ENCODE data around the gene NKAP. TPM values are rescaled to one million over a fixed set of nuclear protein-coding genes. Genes with fewer than 3 reads are reported as not detected.
"Not testable (repeated sequence)": the region's sequence is repeated elsewhere in the genome, so short reads cannot be mapped to it uniquely, and the experiment has no call there.

Gene NKAP
- total RNA-seq, 1 donor from 2014 or later: 9.3 TPM

GRCh38 chrX:119970574-119970973 is 27.0 kb upstream of the NKAP start:
- H3K4me3 Mint-ChIP-seq: no peak overlapping the region
- DNase-seq (ENCODE audit: low spot score in 2 of 2, unreplicated experiment in 2 of 2): no peak
- H3K9me3 Mint-ChIP-seq: peaks cover 16% of the 10 kb centered on the region
- no peaks in the 10 kb centered on the region for H3K36me3 Mint-ChIP-seq
- H3K27ac Mint-ChIP-seq: no peak overlapping the region
- no peaks in the 10 kb centered on the region for H3K4me1 Mint-ChIP-seq
- H3K27me3 Mint-ChIP-seq (ENCODE audit: low read depth): no peaks in the 10 kb centered on the region
- no peak for TF ChIP-seq CTCF (IDR thresholded peaks at IDR 0.05; ENCODE audit: unreplicated experiment)

GRCh38 chrX:119966837-119967236 is 23.3 kb upstream of the NKAP start:
- not testable (repeated sequence) for H3K4me1 Mint-ChIP-seq; H3K27me3 Mint-ChIP-seq (ENCODE audit: low read depth); H3K4me3 Mint-ChIP-seq; H3K27ac Mint-ChIP-seq; H3K36me3 Mint-ChIP-seq; DNase-seq (ENCODE audit: low spot score in 2 of 2, unreplicated experiment in 2 of 2)
- peaks cover 29% of the 10 kb centered on the region for H3K9me3 Mint-ChIP-seq

GRCh38 chrX:119960625-119961024 is 17.1 kb upstream of the NKAP start:
- TF ChIP-seq CTCF (IDR thresholded peaks at IDR 0.05; ENCODE audit: unreplicated experiment): no peak
- Mint-ChIP-seq H3K9me3 (peaks cover 38% of the 10 kb centered on the region), H3K4me3 (no peak overlapping the region), H3K4me1 (no peaks in the 10 kb centered on the region), H3K27me3 (ENCODE audit: low read depth) (peaks cover 1% of the 10 kb centered on the region), H3K36me3 (no peaks in the 10 kb centered on the region), H3K27ac (no peak overlapping the region)
- no peak for DNase-seq (ENCODE audit: low spot score in 2 of 2, unreplicated experiment in 2 of 2)

- not testable (repeated sequence) for H3K4me3 Mint-ChIP-seq; H3K36me3 Mint-ChIP-seq; H3K4me1 Mint-ChIP-seq; H3K27ac Mint-ChIP-seq; DNase-seq (ENCODE audit: low spot score in 2 of 2, unreplicated experiment in 2 of 2)
- H3K9me3 Mint-ChIP-seq: peaks cover 21% of the 10 kb centered on the region
- peaks cover 15% of the 10 kb centered on the region for H3K27me3 Mint-ChIP-seq (ENCODE audit: low read depth)
These were observed 12.4 kb upstream of the NKAP start for GRCh38 chrX:119955807-119956570.

- Mint-ChIP-seq H3K27ac (no peak overlapping the region), H3K27me3 (ENCODE audit: low read depth) (peaks cover 15% of the 10 kb centered on the region), H3K4me3 (no peak overlapping the region), H3K36me3 (no peaks in the 10 kb centered on the region), H3K4me1 (no peaks in the 10 kb centered on the region), H3K9me3 (peaks cover 11% of the 10 kb centered on the region)
- TF ChIP-seq CTCF (IDR thresholded peaks at IDR 0.05; ENCODE audit: unreplicated experiment): no peak
- DNase-seq (ENCODE audit: low spot score in 2 of 2, unreplicated experiment in 2 of 2): no peak
These were observed 10.8 kb upstream of the NKAP start for GRCh38 chrX:119954374-119954773.

GRCh38 chrX:119948381-119948780 is 4.8 kb upstream of the NKAP start:
- Mint-ChIP-seq H3K9me3 (peaks cover 9% of the 10 kb centered on the region), H3K27ac (no peak overlapping the region)
- no peak for TF ChIP-seq CTCF (IDR thresholded peaks at IDR 0.05; ENCODE audit: unreplicated experiment)

More at GRCh38 chrX:119948381-119948780, 4.8 kb upstream of the NKAP start:
- Mint-ChIP-seq H3K4me1 (no peaks in the 10 kb centered on the region), H3K4me3 (no peak overlapping the region), H3K36me3 (peaks cover 2% of the 10 kb centered on the region), H3K27me3 (ENCODE audit: low read depth) (no peaks in the 10 kb centered on the region)
- DNase-seq (ENCODE audit: low spot score in 2 of 2, unreplicated experiment in 2 of 2): no peak
